Measurements from ENCODE around the gene OR51V1.

The OR51V1 gene

GRCh38 chr11:5154657-5155056 is 45.8 kb downstream of the OR51V1 start, which contains the start of gene OR52A1:
Gene OR52A1 (minus strand): TSS chr11:5154757. CDS start chr11:5152369, 2,388 bp downstream.
- TF ChIP-seq POLR2AphosphoS5 (IDR thresholded peaks at IDR 0.05; ENCODE audit: low read depth, low read length) (no peak), SPI1 (IDR thresholded peaks at IDR 0.05; ENCODE audit: low read depth, low read length) (no peak), PAX5 (IDR thresholded peaks at IDR 0.05; ENCODE audit: insufficient read depth, low read length, severe bottlenecking) (no peak), TAF1 (IDR thresholded peaks at IDR 0.05; ENCODE audit: low read depth, low read length) (no peak), POLR2A (IDR thresholded peaks at IDR 0.05; ENCODE audit: low read depth, low read length) (no peak), POU2F2 (IDR thresholded peaks at IDR 0.05; ENCODE audit: low read depth, low read length) (no peak)
- DNase-seq (ENCODE audit: insufficient read length, low spot score), result no peak
- no peak for FAIRE-seq

GRCh38 chr11:5153574-5154431 is 46.7 kb downstream of the OR51V1 start:
- DNase-seq (ENCODE audit: insufficient read length, low spot score) (no peak), FAIRE-seq (no peak)
- TF ChIP-seq POLR2A (IDR thresholded peaks at IDR 0.05; ENCODE audit: low read depth, low read length), result no peak
- TF ChIP-seq TAF1 (IDR thresholded peaks at IDR 0.05; ENCODE audit: low read depth, low read length), result no peak
- TF ChIP-seq POU2F2 (IDR thresholded peaks at IDR 0.05; ENCODE audit: low read depth, low read length), result no peak
- TF ChIP-seq POLR2AphosphoS5 (IDR thresholded peaks at IDR 0.05; ENCODE audit: low read depth, low read length), result no peak
- TF ChIP-seq PAX5 (IDR thresholded peaks at IDR 0.05; ENCODE audit: insufficient read depth, low read length, severe bottlenecking), result no peak
- no peak for TF ChIP-seq SPI1 (IDR thresholded peaks at IDR 0.05; ENCODE audit: low read depth, low read length)

- FAIRE-seq, result no peak
- no peak for DNase-seq (ENCODE audit: insufficient read length, low spot score)
- TF ChIP-seq POLR2AphosphoS5 (IDR thresholded peaks at IDR 0.05; ENCODE audit: low read depth, low read length), result no peak
- no peak for TF ChIP-seq PAX5 (IDR thresholded peaks at IDR 0.05; ENCODE audit: insufficient read depth, low read length, severe bottlenecking)
- no peak for TF ChIP-seq POLR2A (IDR thresholded peaks at IDR 0.05; ENCODE audit: low read depth, low read length)
These were observed 48.7 kb downstream of the OR51V1 start for GRCh38 chr11:5151713-5152153.

Measured in GM12891 (cell line).